SK-N-SH treated with all-trans-retinoic acid at 6 μM for 48 hours (cell line): Measurements from ENCODE around the gene C1orf141.

ENCODE experiments used
- RARB ChIP-seq: fragments of 250-450 bp; sonication (Bioruptor Pico); IDR thresholded peaks from 2 replicates; pipeline ENCODE4 v1.8.0; 2021; ENCODE audit warnings: mild to moderate bottlenecking, moderate library complexity
- ZFP30 ChIP-seq: fragments of 450-650 bp; formaldehyde crosslinking; IDR thresholded peaks from 2 replicates; pipeline ENCODE4 v1.5.0; 2022; ENCODE audit warnings: mild to moderate bottlenecking, moderate library complexity
- ZNF565 ChIP-seq: fragments of 450-650 bp; formaldehyde crosslinking; conservative IDR thresholded peaks from 2 replicates; pipeline ENCODE4 v1.5.0; 2020; ENCODE audit warnings: low read depth, mild to moderate bottlenecking, moderate library complexity

DNA sequence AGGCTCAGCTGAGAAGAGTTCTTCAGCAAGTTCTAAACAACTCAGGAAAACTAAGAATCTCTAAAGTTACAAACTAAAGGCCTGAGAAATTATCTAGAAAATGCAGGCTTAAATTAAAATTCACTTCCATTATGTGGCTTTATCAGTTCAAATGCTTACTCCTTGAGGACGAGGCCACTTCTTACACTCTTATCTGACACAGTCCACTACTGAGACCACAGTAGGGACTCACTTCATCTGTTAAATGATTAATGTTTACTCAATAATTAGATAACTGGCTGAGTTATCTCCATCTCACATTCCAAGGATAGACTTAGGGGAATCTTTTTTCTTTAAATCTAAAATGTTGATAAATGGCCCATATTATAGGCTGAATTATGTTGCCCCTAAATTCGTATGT lies 1.6 kb downstream of the C1orf141 start:
- TF ChIP-seq ZFP30 (CRISPR knock-in tag) (no peak), ZNF565 (CRISPR knock-in tag) (no peak), RARB (CRISPR knock-in tag) (no peak)
